ENCODE results near the gene ADM5. TPM values are rescaled to one million over a fixed set of nuclear protein-coding genes. Genes with fewer than 3 reads are reported as not detected.
A peak's percentile ranks its signal among the peaks of the same experiment; 100 is the strongest.
"Not testable (repeated sequence)": the region's sequence is repeated elsewhere in the genome, so short reads cannot be mapped to it uniquely, and the experiment has no call there.

Gene ADM5
- total RNA-seq, 2 experiments from 2014 or later = 4.1 to 4.4 TPM

GRCh38 chr19:49710372-49710951 lies 21.1 kb downstream of the ADM5 start:
- Mint-ChIP-seq H3K4me1 (no peaks in the 10 kb centered on the region), H3K27ac (no peak overlapping the region), H3K27me3 (no peaks in the 10 kb centered on the region), H3K36me3 (ENCODE audit: low read depth) (no peaks in the 10 kb centered on the region), H3K4me3 (no peak overlapping the region), H3K9me3 (ENCODE audit: low read depth) (no peaks in the 10 kb centered on the region)
- intact Hi-C loops (cut with DNase I, micrococcal nuclease) = no loop called here
- ATAC-seq (no peak), DNase-seq (no peak)
- ChIA-PET POLR2A (no interaction called here), CTCF (no interaction called here)

- intact Hi-C loops (cut with DNase I, micrococcal nuclease) = no loop called here
- no peak overlapping the region for H3K4me3 Mint-ChIP-seq
- no peaks in the 10 kb centered on the region for H3K27me3 Mint-ChIP-seq
- DNase-seq (no peak), ATAC-seq (no peak)
- ChIA-PET POLR2A (no interaction called here), CTCF (no interaction called here)
- no peaks in the 10 kb centered on the region for H3K9me3 Mint-ChIP-seq (ENCODE audit: low read depth)
- no peak overlapping the region for H3K27ac Mint-ChIP-seq
- H3K36me3 Mint-ChIP-seq (ENCODE audit: low read depth) = no peaks in the 10 kb centered on the region
- peaks cover 6% of the 10 kb centered on the region for H3K4me1 Mint-ChIP-seq
These were observed 23.0 kb downstream of the ADM5 start for GRCh38 chr19:49712397-49712859.

- Mint-ChIP-seq H3K4me3 (no peak overlapping the region), H3K27me3 (no peaks in the 10 kb centered on the region), H3K36me3 (ENCODE audit: low read depth) (no peaks in the 10 kb centered on the region), H3K27ac (no peak overlapping the region), H3K4me1 (peaks cover 10% of the 10 kb centered on the region), H3K9me3 (ENCODE audit: low read depth) (no peaks in the 10 kb centered on the region)
- DNase-seq (no peak), ATAC-seq (no peak)
- ChIA-PET POLR2A (no interaction called here), CTCF (no interaction called here)
- intact Hi-C loops (cut with DNase I, micrococcal nuclease) = no loop called here
These were observed 23.9 kb downstream of the ADM5 start for GRCh38 chr19:49713236-49713845.

GRCh38 chr19:49716154-49716553 lies 26.8 kb downstream of the ADM5 start:
- Mint-ChIP-seq H3K4me3 (no peak overlapping the region), H3K27me3 (no peaks in the 10 kb centered on the region), H3K4me1 (peaks cover 10% of the 10 kb centered on the region), H3K27ac (no peak overlapping the region), H3K36me3 (ENCODE audit: low read depth) (no peaks in the 10 kb centered on the region), H3K9me3 (ENCODE audit: low read depth) (no peaks in the 10 kb centered on the region)
- CTCF ChIA-PET = interaction anchor here (0.6 to 2.2 kb wide), 6 partner anchors 14 to 995 kb away, joined by 3 to 9 read pairs (median 4); partner anchors contain the start of gene CPT1C
- ATAC-seq (no peak), DNase-seq (no peak)
- intact Hi-C loops (cut with DNase I, micrococcal nuclease) = loop anchor here in 1 of 2 experiments (2.0 kb wide), 1 partner anchor 51 kb away; the partner anchor contains the start of gene AP2A1
- POLR2A ChIA-PET = interaction anchor here (0.8 kb wide), 1 partner anchor 50 kb away, joined by 3 read pairs; no protein-coding TSS in a partner anchor

GRCh38 chr19:49718511-49718910 lies 29.1 kb downstream of the ADM5 start:
- ChIA-PET POLR2A (interaction anchor here (0.8 kb wide), 1 partner anchor 48 kb away, joined by 5 read pairs; the partner anchor contains the start of gene AP2A1), CTCF (interaction anchor here (1.0 to 1.7 kb wide), 4 partner anchors 18 to 132 kb away, joined by 3 to 7 read pairs (median 4); no protein-coding TSS in a partner anchor)
- Mint-ChIP-seq H3K9me3 (ENCODE audit: low read depth) (no peaks in the 10 kb centered on the region), H3K4me1 (peaks cover 10% of the 10 kb centered on the region), H3K36me3 (ENCODE audit: low read depth) (no peaks in the 10 kb centered on the region), H3K27me3 (no peaks in the 10 kb centered on the region), H3K27ac (peak overlapping the region; percentile 25), H3K4me3 (peak overlapping the region; percentile 26)
- DNase-seq (no peak), ATAC-seq (no peak)
- intact Hi-C loops (cut with DNase I, micrococcal nuclease) = no loop called here

- H3K9me3 Mint-ChIP-seq (ENCODE audit: low read depth) = no peaks in the 10 kb centered on the region
- no peaks in the 10 kb centered on the region for H3K27me3 Mint-ChIP-seq
- intact Hi-C loops (cut with DNase I, micrococcal nuclease) = no loop called here
- no peak overlapping the region for H3K27ac Mint-ChIP-seq
- no peaks in the 10 kb centered on the region for H3K36me3 Mint-ChIP-seq (ENCODE audit: low read depth)
- DNase-seq (no peak), ATAC-seq (no peak)
- ChIA-PET CTCF (interaction anchor here (1.2 to 1.4 kb wide), 2 partner anchors 17 to 39 kb away, joined by 3 to 7 read pairs; no protein-coding TSS in a partner anchor), POLR2A (no interaction called here)
- H3K4me1 Mint-ChIP-seq = peaks cover 10% of the 10 kb centered on the region
- no peak overlapping the region for H3K4me3 Mint-ChIP-seq
These were observed 29.6 kb downstream of the ADM5 start for GRCh38 chr19:49718991-49719390.

- DNase-seq; H3K9me3 Mint-ChIP-seq (ENCODE audit: low read depth); intact Hi-C loops (cut with DNase I, micrococcal nuclease); H3K27me3 Mint-ChIP-seq; CTCF ChIA-PET; H3K36me3 Mint-ChIP-seq (ENCODE audit: low read depth); H3K4me1 Mint-ChIP-seq; H3K4me3 Mint-ChIP-seq; POLR2A ChIA-PET; H3K27ac Mint-ChIP-seq; ATAC-seq: not testable (repeated sequence)
These were observed 30.0 kb downstream of the ADM5 start for GRCh38 chr19:49719420-49719819.

- ChIA-PET CTCF (interaction anchor here (0.6 to 1.0 kb wide), 2 partner anchors 10 to 28 kb away, joined by 3 read pairs; no protein-coding TSS in a partner anchor), POLR2A (no interaction called here)
- H3K9me3 Mint-ChIP-seq (ENCODE audit: low read depth) = no peaks in the 10 kb centered on the region
- H3K4me1 Mint-ChIP-seq = no peaks in the 10 kb centered on the region
- no peak overlapping the region for H3K27ac Mint-ChIP-seq
- ATAC-seq = no peak
- no peak overlapping the region for H3K4me3 Mint-ChIP-seq
- no peaks in the 10 kb centered on the region for H3K27me3 Mint-ChIP-seq
- no peak for DNase-seq
- intact Hi-C loops (cut with DNase I, micrococcal nuclease) = no loop called here
- peaks cover 5% of the 10 kb centered on the region for H3K36me3 Mint-ChIP-seq (ENCODE audit: low read depth)
These were observed 38.0 kb downstream of the ADM5 start for GRCh38 chr19:49727217-49728030.

GRCh38 chr19:49730166-49730565 lies 40.8 kb downstream of the ADM5 start:
- ChIA-PET POLR2A (no interaction called here), CTCF (interaction anchor here (1.2 to 2.3 kb wide), 2 partner anchors 13 to 30 kb away, joined by 3 to 6 read pairs; no protein-coding TSS in a partner anchor)
- intact Hi-C loops (cut with DNase I, micrococcal nuclease) = no loop called here
- H3K36me3 Mint-ChIP-seq (ENCODE audit: low read depth) = peaks cover 5% of the 10 kb centered on the region
- H3K4me3 Mint-ChIP-seq = no peak overlapping the region
- no peak for ATAC-seq
- DNase-seq = no peak
- H3K27me3 Mint-ChIP-seq = no peaks in the 10 kb centered on the region
- H3K4me1 Mint-ChIP-seq = no peaks in the 10 kb centered on the region
- no peak overlapping the region for H3K27ac Mint-ChIP-seq
- H3K9me3 Mint-ChIP-seq (ENCODE audit: low read depth) = no peaks in the 10 kb centered on the region

GRCh38 chr19:49738268-49738667 lies 48.9 kb downstream of the ADM5 start:
- Mint-ChIP-seq H3K27ac (no peak overlapping the region), H3K36me3 (ENCODE audit: low read depth) (no peaks in the 10 kb centered on the region), H3K4me3 (no peak overlapping the region), H3K9me3 (ENCODE audit: low read depth) (no peaks in the 10 kb centered on the region), H3K4me1 (no peaks in the 10 kb centered on the region), H3K27me3 (no peaks in the 10 kb centered on the region)
- no peak for ATAC-seq
- no peak for DNase-seq
- ChIA-PET CTCF (no interaction called here), POLR2A (no interaction called here)
- intact Hi-C loops (cut with DNase I, micrococcal nuclease) = no loop called here

- intact Hi-C loops (cut with DNase I, micrococcal nuclease) = no loop called here
- ATAC-seq (no peak), DNase-seq (no peak)
- POLR2A ChIA-PET = no interaction called here
- CTCF ChIA-PET = no interaction called here
- no peaks in the 10 kb centered on the region for H3K9me3 Mint-ChIP-seq (ENCODE audit: low read depth)
- H3K4me1 Mint-ChIP-seq = no peaks in the 10 kb centered on the region
- no peaks in the 10 kb centered on the region for H3K27me3 Mint-ChIP-seq
- no peaks in the 10 kb centered on the region for H3K36me3 Mint-ChIP-seq (ENCODE audit: low read depth)
- no peak overlapping the region for H3K4me3 Mint-ChIP-seq
- no peak overlapping the region for H3K27ac Mint-ChIP-seq
These were observed 49.7 kb downstream of the ADM5 start for GRCh38 chr19:49739098-49739497.

Data from activated CD4-positive, alpha-beta T cell treated with anti-CD3 and anti-CD28 coated beads for 36 hours (primary cell).